Left kidney (tissue), 2 donors: Measurements from ENCODE around the gene CCDC88C. TPM values are rescaled to one million over a fixed set of nuclear protein-coding genes. Genes with fewer than 3 reads are reported as not detected.

Source experiments
- DNase-seq: peaks from one replicate; pipeline ENCODE4 v3.0.0-alpha.2; 2013
- polyA plus RNA-seq: library from polyadenylated mRNA; unstranded; fragments of 120-200 nt; gene quantifications from one replicate; pipeline ENCODE4 v1.2.1, GENCODE V29; 2013; ENCODE audit not compliant: insufficient read length

The CCDC88C gene
- polyA plus RNA-seq, 1 donor: 42.5 TPM

GRCh38 chr14:91380123-91380522, 37.5 kb downstream of the CCDC88C start:
- no peak for DNase-seq

- DNase-seq: no peak
Measured at GRCh38 chr14:91379579-91379932, 38.1 kb downstream of the CCDC88C start.

GRCh38 chr14:91378930-91379578, 38.6 kb downstream of the CCDC88C start:
- no peak for DNase-seq

- no peak for DNase-seq
Measured at GRCh38 chr14:91377700-91378652, 39.6 kb downstream of the CCDC88C start.

GRCh38 chr14:91376547-91377477, 40.8 kb downstream of the CCDC88C start:
- no peak for DNase-seq

- no peak for DNase-seq
Measured at GRCh38 chr14:91375720-91376452, 41.7 kb downstream of the CCDC88C start.

GRCh38 chr14:91374879-91375702, 42.5 kb downstream of the CCDC88C start:
- no peak for DNase-seq

GRCh38 chr14:91374287-91374878, 43.2 kb downstream of the CCDC88C start:
- DNase-seq: no peak

GRCh38 chr14:91373591-91374254, 43.9 kb downstream of the CCDC88C start:
- no peak for DNase-seq

GRCh38 chr14:91372671-91373495, 44.7 kb downstream of the CCDC88C start:
- DNase-seq: no peak

GRCh38 chr14:91371990-91372375, 45.6 kb downstream of the CCDC88C start:
- no peak for DNase-seq

- DNase-seq: no peak
Measured at GRCh38 chr14:91371011-91371989, 46.3 kb downstream of the CCDC88C start.

GRCh38 chr14:91369628-91370445, 47.8 kb downstream of the CCDC88C start:
- DNase-seq: no peak

GRCh38 chr14:91368776-91369416, 48.7 kb downstream of the CCDC88C start:
- DNase-seq: no peak

GRCh38 chr14:91367173-91368171, 50.1 kb downstream of the CCDC88C start:
- DNase-seq: no peak
